Kidney tubule cell (primary cell): ENCODE results near the gene CEP72.
"Not testable (repeated sequence)": the region's sequence is repeated elsewhere in the genome, so short reads cannot be mapped to it uniquely, and the experiment has no call there.

ENCODE experiments used
- DNase-seq: peaks from one replicate; pipeline ENCODE4 v3.0.0-alpha.2; 2018; ENCODE audit warnings: low spot score

The CEP72 gene

DNA sequence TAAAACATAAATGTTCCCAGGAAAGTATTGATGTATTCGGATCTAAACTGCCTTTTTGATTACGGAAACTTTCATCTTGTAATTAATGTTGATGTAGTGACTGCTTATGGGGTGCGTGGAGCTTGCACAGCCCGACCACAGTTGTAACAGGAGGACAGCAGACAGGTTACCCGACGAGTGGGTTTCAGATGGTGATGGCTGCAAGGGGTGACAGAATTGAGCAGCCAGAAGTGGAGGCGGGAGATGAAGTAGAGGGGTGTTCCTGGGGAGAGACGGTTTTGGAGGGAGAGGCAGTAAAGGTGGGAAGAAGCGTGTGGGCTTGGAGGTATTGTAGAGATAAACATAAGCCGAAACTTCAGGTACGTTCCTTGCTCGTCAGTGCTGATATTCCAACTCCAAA, 5.8 kb downstream of the CEP72 start:
- DNase-seq: no peak

DNA sequence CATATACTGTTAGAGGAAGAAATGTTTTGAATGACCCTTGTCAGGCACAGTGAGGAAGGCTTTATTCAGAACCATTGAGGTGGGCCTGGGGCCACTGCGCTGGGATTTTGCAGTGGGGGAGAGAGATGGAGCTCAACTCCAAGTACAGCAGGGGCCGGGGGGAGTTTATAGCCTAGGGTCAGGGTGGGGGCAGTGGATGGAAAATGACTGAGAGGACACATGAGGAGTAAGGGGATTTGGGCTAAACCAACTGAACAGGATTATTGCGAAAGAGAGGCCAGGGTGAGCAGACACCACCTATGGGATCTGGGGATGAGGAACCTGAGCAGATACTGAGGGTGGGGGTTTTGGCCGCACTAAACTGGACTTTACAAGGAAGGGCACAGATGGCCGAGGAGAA, 6.3 kb downstream of the CEP72 start:
- DNase-seq: no peak

GRCh38 chr5:619444-619843, 7.3 kb downstream of the CEP72 start:
- DNase-seq: no peak

- no peak for DNase-seq
Measured at GRCh38 chr5:620152-620551, 8.0 kb downstream of the CEP72 start.

DNA sequence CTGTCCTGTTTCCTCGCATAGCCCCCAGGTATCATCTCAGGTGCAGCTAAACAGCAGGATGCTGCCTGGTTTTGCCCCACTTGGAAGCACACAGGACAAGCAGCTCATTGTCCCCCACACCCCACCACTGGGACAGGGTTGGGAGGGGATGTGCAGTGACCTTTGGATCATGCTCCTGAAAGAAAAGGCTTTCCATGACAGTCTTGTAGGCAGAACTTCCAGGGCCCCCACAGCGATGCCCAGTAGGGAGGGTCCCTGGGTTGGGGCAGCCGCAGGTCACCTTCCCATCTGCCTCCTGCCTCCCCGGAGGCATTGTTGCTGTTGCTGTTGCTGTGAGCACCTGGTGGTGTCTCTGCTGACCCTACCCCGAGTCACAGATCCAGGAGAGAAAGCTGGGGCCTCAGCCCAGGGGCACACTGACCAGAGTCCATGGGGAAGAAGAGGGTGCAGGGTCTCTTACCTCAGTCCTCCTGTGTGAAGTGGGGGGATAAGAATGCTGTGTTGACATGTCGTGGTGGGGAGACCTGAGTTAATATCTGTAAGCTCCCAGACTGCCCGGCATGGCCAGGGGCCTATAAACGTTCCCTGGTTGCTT, 8.5 kb downstream of the CEP72 start:
- DNase-seq: no peak

DNA sequence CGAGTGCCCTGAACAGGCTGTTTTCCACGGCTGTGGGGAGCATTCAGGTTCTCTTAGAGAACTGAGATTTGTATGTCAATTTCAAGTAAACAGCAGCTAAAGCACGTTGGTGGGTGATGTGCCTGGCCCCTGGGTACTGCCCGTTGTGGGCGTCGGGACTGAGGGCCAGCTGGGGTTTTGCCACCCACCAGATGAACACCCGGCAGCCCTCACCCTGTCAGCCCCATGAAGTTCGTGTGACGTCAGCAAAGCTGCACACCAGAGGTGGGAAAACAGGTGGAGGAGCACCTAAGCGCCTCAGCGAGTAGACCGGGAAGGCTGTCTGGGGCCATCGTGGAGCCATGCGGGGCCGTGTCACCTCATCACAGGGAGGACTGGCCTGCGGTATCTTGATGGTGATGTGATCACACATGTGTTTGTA, 9.2 kb downstream of the CEP72 start:
- DNase-seq: no peak

DNA sequence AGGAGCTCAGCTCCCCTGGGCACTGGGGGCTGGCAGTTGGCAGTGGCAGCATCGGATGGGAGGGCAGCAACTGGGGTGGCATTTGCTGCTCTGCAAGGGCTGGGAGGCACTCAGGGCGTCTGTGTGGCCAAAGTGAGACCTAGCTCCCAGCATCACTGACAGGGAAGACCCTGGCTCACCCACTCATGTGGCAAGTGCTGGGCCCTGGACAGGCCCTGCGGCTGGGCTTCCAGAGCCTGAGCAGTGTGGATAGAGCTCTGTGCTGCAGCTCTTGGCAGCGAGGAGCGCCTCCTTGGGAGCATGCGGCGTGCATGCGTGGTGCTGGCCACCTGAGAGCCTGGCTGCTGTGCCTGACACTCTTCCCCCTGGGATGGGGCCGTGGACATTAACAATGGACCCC, 10.2 kb downstream of the CEP72 start:
- no peak for DNase-seq

- no peak for DNase-seq
Measured at GRCh38 chr5:622946-623522, 10.9 kb downstream of the CEP72 start.

- DNase-seq: no peak
Measured at GRCh38 chr5:623531-623930, 11.4 kb downstream of the CEP72 start.

- no peak for DNase-seq
Measured at GRCh38 chr5:624118-624950, 12.2 kb downstream of the CEP72 start.

DNA sequence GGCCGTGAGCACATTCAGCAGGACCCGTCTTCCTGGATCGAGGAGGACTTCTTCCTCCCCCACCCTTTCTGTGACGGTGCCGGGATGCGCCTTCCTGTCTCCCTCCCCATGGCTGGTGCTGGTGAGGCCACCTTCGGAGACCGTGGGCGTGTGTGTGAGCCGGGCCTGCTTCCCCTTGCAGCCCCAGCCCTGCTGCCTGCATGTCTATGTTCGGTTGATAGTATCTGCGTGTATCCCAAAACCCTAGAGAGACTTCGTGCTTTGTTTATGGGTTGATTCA, 12.8 kb downstream of the CEP72 start:
- no peak for DNase-seq

- no peak for DNase-seq
Measured at GRCh38 chr5:625516-625915, 13.4 kb downstream of the CEP72 start.

GRCh38 chr5:626850-627249, 14.7 kb downstream of the CEP72 start:
- DNase-seq: no peak

- no peak for DNase-seq
Measured at GRCh38 chr5:627840-628239, 15.7 kb downstream of the CEP72 start.

- DNase-seq: not testable (repeated sequence)
Measured at GRCh38 chr5:628351-629205, 16.4 kb downstream of the CEP72 start.

DNA sequence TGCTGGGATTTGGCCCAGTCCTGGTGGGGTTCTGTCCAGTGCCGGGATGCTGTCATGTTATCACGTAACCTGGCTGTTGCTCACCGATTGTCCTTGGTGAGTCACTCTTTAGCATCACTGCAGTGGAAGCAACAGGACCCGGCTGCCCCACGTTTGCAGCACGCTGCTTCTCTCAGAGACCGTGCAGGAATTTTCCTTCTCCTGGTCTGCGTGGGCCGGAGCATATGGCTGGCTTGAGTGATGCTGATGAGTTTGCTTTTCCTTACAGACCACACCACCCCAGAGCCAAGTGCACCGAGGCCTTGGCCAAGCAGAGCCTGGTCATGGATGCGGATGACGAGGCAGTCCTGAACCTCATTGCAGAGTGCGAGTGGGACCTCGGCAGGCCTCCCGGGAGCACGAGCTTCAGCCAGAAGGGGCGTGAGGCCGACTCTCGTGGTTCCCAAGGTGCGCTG, 21.4 kb downstream of the CEP72 start:
- no peak for DNase-seq

DNA sequence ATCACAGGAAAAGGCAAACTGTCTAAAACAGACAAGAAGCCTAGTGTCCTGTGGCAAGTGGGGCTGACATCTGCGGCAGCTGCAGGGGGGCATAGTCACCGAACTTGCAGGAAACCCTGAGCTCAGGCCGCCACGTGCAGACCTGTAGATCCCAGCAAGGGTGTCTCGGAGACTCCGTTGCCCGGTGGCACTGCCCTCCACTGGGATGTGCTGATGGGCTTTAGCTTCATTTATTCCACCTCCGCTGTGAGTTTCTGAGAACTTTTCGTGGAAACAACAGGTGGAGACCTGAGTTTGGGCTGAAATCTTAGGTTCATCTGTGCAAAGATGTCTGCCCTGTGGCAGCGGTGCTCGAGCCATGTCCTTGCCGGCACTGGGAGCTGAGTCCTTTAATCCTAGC, 22.1 kb downstream of the CEP72 start:
- DNase-seq: no peak

GRCh38 chr5:635306-636055, 23.3 kb downstream of the CEP72 start:
- DNase-seq: no peak

GRCh38 chr5:636951-637350, 24.8 kb downstream of the CEP72 start:
- no peak for DNase-seq

- no peak for DNase-seq
Measured at GRCh38 chr5:637581-638450, 25.7 kb downstream of the CEP72 start.
